ENCODE results near the gene GUCY1A1. TPM values are rescaled to one million over a fixed set of nuclear protein-coding genes. Genes with fewer than 3 reads are reported as not detected.

Gene GUCY1A1
- total RNA-seq, 1 experiment from 2014 or later, result not detected

DNA sequence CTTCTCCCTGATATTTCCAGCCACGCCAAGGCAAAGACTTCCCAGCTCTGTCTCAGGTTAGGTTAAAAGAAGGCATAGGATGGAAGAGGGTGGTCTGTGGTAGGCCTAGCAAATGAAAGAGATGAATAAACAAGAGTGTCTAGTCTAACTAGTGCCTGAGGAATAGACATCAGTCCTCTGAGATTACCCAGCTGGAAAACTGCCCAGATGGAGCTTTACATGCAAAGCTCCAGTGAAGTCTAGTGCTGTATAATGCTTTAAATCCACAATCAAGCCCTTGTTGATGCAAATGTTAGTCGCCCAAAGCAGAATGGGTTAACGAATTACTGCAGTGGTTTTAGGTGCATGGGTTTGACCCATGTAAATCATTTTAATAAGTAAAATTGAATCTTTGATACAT, 67.4 kb downstream of the GUCY1A1 start:
- H3K36me3 Mint-ChIP-seq (ENCODE audit: insufficient read depth, unreplicated experiment), result no peaks in the 10 kb centered on the region
- POLR2A ChIA-PET, result no interaction called here
- DNase-seq (ENCODE audit: unreplicated experiment), result no peak
- intact Hi-C loops (cut with micrococcal nuclease), result no loop called here
- H3K27ac Mint-ChIP-seq (ENCODE audit: low read depth, unreplicated experiment), result no peak overlapping the region
- no peaks in the 10 kb centered on the region for H3K4me1 Mint-ChIP-seq (ENCODE audit: insufficient read depth, unreplicated experiment)
- no peaks in the 10 kb centered on the region for H3K9me3 Mint-ChIP-seq (ENCODE audit: unreplicated experiment)
- no peak overlapping the region for H3K4me3 Mint-ChIP-seq (ENCODE audit: unreplicated experiment)
- BruUV-seq (replicated peaks), result no TSS peak
- CTCF ChIA-PET, result interaction anchor here (0.7 kb wide), 1 partner anchor 53 kb away, joined by 3 read pairs; no protein-coding TSS in a partner anchor
- no peaks in the 10 kb centered on the region for H3K27me3 Mint-ChIP-seq (ENCODE audit: insufficient read depth, unreplicated experiment)
- TF ChIP-seq, protein P1, sequence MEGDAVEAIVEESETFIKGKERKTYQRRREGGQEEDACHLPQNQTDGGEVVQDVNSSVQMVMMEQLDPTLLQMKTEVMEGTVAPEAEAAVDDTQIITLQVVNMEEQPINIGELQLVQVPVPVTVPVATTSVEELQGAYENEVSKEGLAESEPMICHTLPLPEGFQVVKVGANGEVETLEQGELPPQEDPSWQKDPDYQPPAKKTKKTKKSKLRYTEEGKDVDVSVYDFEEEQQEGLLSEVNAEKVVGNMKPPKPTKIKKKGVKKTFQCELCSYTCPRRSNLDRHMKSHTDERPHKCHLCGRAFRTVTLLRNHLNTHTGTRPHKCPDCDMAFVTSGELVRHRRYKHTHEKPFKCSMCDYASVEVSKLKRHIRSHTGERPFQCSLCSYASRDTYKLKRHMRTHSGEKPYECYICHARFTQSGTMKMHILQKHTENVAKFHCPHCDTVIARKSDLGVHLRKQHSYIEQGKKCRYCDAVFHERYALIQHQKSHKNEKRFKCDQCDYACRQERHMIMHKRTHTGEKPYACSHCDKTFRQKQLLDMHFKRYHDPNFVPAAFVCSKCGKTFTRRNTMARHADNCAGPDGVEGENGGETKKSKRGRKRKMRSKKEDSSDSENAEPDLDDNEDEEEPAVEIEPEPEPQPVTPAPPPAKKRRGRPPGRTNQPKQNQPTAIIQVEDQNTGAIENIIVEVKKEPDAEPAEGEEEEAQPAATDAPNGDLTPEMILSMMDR (IDR thresholded peaks at IDR 0.05; ENCODE audit: unreplicated experiment), result no peak

DNA sequence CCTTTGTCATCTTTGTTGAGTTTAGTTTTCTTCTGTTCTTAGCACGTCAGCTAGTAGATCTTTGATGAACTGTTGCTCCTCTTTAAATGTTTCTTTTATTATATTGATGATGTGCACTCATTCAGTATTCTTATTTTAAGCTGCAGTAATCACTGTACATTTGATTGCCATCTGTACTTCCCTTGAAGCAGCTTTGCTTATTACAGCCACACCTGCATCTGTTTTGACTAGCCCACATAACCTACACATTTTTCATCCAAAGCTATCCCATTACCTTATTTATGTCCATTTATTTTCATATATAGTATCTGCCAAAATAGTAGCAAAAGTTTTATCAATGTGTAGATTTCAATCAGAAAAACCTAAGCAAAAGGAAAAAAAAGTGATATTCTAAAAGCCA, 68.3 kb downstream of the GUCY1A1 start:
- H3K27ac Mint-ChIP-seq (ENCODE audit: low read depth, unreplicated experiment), result no peak overlapping the region
- H3K36me3 Mint-ChIP-seq (ENCODE audit: insufficient read depth, unreplicated experiment), result no peaks in the 10 kb centered on the region
- intact Hi-C loops (cut with micrococcal nuclease), result no loop called here
- TF ChIP-seq, protein P1 (IDR thresholded peaks at IDR 0.05; ENCODE audit: unreplicated experiment), result no peak
- H3K4me3 Mint-ChIP-seq (ENCODE audit: unreplicated experiment), result no peak overlapping the region
- ChIA-PET CTCF (interaction anchor here (0.6 kb wide), 1 partner anchor 489 kb away, joined by 3 read pairs; no protein-coding TSS in a partner anchor), POLR2A (no interaction called here)
- H3K4me1 Mint-ChIP-seq (ENCODE audit: insufficient read depth, unreplicated experiment), result no peaks in the 10 kb centered on the region
- DNase-seq (ENCODE audit: unreplicated experiment), result no peak
- no TSS peak for BruUV-seq (replicated peaks)
- H3K9me3 Mint-ChIP-seq (ENCODE audit: unreplicated experiment), result no peaks in the 10 kb centered on the region
- H3K27me3 Mint-ChIP-seq (ENCODE audit: insufficient read depth, unreplicated experiment), result no peaks in the 10 kb centered on the region

DNA sequence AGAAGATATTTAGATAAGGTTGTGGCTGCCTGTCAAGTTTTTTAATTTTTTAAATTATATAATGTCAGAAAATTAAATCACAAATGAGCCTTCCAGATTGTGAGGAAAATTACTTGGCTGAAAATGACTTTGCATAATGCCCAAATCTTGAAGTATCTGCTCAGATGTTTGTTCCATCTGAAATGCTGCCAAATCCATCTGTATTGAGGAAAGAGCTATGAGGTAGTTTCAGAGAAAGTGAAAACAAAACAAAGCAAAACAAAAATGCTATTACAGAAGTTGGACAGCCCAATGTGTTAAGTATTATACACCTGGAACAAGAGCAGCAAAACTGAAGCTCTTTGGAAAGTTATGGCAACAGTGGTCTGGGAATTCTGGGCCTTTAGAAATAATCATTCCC, 68.8 kb downstream of the GUCY1A1 start:
- BruUV-seq (replicated peaks), result no TSS peak
- H3K27ac Mint-ChIP-seq (ENCODE audit: low read depth, unreplicated experiment), result no peak overlapping the region
- H3K4me1 Mint-ChIP-seq (ENCODE audit: insufficient read depth, unreplicated experiment), result no peaks in the 10 kb centered on the region
- ChIA-PET POLR2A (no interaction called here), CTCF (interaction anchor here (0.6 kb wide), 1 partner anchor 490 kb away, joined by 3 read pairs; no protein-coding TSS in a partner anchor)
- H3K27me3 Mint-ChIP-seq (ENCODE audit: insufficient read depth, unreplicated experiment), result no peaks in the 10 kb centered on the region
- H3K4me3 Mint-ChIP-seq (ENCODE audit: unreplicated experiment), result no peak overlapping the region
- no peak for DNase-seq (ENCODE audit: unreplicated experiment)
- TF ChIP-seq, protein P1 (IDR thresholded peaks at IDR 0.05; ENCODE audit: unreplicated experiment), result no peak
- intact Hi-C loops (cut with micrococcal nuclease), result no loop called here
- no peaks in the 10 kb centered on the region for H3K36me3 Mint-ChIP-seq (ENCODE audit: insufficient read depth, unreplicated experiment)
- H3K9me3 Mint-ChIP-seq (ENCODE audit: unreplicated experiment), result no peaks in the 10 kb centered on the region

DNA sequence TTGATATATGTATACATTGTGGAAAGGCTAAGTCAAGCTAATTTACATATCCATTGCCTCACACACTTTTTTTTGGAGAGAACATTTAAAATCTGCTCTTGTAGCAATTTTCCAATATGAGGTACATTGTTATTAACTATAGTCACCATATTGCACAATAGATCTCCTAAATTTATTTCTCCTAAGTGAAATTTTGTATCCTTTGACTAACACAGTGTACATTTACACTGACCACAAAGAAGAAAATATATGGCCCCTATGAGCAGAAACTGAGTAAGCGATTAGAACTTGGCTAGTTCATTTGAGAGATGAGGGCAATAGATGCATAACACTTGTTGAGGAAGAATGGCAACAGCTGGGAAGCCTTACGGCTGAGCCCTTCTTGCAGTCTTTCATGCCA, 71.9 kb downstream of the GUCY1A1 start:
- Mint-ChIP-seq H3K9me3 (ENCODE audit: unreplicated experiment) (no peaks in the 10 kb centered on the region), H3K27ac (ENCODE audit: low read depth, unreplicated experiment) (no peak overlapping the region), H3K4me1 (ENCODE audit: insufficient read depth, unreplicated experiment) (no peaks in the 10 kb centered on the region), H3K4me3 (ENCODE audit: unreplicated experiment) (no peak overlapping the region), H3K36me3 (ENCODE audit: insufficient read depth, unreplicated experiment) (no peaks in the 10 kb centered on the region), H3K27me3 (ENCODE audit: insufficient read depth, unreplicated experiment) (no peaks in the 10 kb centered on the region)
- ChIA-PET CTCF (no interaction called here), POLR2A (no interaction called here)
- BruUV-seq (replicated peaks), result no TSS peak
- TF ChIP-seq, protein P1 (IDR thresholded peaks at IDR 0.05; ENCODE audit: unreplicated experiment), result no peak
- intact Hi-C loops (cut with micrococcal nuclease), result no loop called here
- peak; percentile 31 for DNase-seq (ENCODE audit: unreplicated experiment)
